GM11168 (cell line): ENCODE data around the gene NWD2.
"Not testable (repeated sequence)": the region's sequence is repeated elsewhere in the genome, so short reads cannot be mapped to it uniquely, and the experiment has no call there.

Experiments used
- in situ Hi-C: fragments of 300-500 bp; cut with MboI; formaldehyde crosslinking; loops from one replicate; pipeline ENCODE4 v1.12.0; 2022; ENCODE audit warnings: low sequenced_read_pairs; ENCODE audit not compliant: unreplicated experiment

NWD2 gene

DNA sequence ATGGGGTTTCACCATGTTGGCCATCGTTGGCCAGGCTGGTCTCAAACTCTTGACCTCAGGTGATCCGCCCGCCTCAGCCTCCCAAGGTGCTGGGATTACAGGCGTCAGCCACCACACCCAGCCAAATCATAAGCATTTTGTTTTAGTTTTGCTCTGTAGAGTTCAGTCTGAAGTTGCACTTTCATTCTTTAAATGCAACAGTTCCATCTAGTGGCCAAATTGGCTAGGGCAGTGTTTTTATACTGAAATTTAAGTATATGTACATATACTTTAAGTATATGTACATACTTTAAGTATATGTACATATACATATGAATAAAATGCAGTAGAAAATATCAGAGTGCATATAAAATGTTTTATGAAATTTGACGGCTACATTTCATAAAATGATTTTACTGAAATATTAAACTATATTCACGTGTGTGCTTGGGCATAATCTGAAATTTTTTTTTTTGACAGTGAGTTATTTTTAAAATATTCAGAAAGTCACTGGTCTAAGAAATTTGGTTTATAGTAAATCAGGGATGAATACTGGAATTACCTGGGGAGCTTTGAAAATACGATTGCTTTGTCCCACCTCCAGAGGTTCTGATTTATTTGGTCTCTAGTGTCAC lies 145.5 kb downstream of the NWD2 start:
- in situ Hi-C loops, result loop anchor here (25.0 kb wide), 1 partner anchor 978 kb away; no protein-coding TSS in a partner anchor

DNA sequence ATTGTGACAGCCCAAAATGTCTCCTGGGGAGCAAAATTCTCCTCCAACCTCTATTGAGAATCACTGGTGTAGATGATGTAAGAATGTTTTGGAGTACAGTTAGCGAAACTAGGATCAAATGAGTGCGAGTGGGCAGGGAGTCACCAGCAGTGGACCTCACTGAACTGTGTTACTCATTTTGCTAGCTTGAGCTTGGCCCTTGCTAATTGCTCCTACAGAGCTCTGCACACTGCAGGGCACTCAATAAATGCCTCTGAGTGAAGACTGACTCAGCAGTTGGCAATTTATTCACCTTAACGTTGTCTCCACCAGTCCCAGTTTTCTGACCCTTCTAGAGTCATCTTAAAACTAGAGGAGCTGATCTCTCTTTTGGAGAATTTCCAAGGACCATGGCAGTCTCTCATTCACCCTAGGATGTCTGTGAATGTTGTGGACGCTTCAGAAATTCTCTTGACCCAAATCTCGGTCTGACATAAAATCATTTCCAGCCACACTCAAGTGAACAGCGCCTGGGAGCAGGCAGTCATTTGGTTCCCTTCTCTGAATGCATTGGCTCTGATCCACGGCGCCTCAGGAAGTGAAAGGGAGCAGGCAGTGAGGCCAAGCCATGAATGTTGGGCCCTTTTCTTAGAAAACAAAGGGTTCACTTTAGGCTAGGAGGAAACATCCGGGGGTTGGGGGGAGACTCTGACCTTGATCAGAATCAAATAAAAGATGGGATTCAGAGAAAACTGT lies 148.1 kb downstream of the NWD2 start:
- in situ Hi-C loops, result loop anchor here (25.0 kb wide), 1 partner anchor 980 kb away; no protein-coding TSS in a partner anchor

DNA sequence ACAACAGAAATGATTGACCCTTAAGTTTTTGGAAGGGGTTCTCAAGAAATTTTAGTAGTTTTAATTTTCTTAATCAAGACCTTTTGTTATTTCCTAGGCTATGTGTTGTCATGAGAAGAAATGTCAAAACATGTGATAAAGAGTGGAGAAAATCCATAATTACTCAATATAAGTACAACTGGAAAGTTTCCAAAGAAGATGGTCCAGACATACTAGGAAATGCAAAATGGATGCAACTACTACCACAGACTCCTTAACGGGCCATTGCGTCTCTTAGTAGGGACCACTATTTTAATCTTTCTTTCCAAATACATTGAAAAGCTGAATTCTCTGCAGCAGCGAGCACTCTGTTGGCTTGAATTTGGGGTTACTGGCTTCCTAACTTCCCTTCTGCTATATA lies 148.8 kb downstream of the NWD2 start:
- in situ Hi-C loops, result loop anchor here (25.0 kb wide), 1 partner anchor 981 kb away; no protein-coding TSS in a partner anchor

DNA sequence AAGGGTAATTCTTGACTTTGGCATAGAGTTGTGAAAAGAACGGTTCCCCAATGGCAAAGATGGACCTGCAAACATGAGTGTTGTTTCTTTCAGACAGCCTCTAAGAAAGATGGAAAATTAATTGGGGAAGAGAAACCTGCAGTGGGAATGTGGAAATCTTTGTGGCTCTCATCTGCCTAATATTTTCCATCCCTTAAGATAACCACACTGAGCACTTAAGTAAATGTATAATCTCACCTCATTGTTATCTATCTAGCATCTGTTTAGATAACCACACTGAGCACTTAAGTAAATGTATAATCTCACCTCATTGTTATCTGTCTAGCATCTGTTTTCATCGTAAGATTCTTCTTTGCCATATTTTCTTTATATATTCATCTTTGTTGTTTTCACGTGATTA lies 149.3 kb downstream of the NWD2 start:
- in situ Hi-C loops, result loop anchor here (25.0 kb wide), 1 partner anchor 982 kb away; no protein-coding TSS in a partner anchor

DNA sequence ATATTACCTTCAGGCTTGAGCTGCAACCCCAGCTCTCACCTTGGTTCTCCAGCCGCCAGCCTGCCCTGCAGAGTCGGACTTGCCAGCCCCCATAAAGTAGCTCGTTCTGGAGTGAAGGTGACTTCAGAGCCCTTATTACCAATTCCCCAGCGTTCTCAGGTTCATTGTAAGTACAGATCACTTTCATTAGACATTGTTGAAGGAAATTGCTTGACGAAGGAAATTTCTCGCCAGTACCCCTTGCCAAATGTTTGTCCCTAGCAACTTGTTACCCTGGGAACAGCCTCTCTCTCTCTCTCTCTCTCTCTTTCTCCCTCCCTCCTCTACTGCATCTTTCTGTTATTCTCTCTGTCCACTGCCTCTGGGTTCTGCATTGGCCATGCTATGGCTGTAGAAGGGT lies 153.0 kb downstream of the NWD2 start:
- in situ Hi-C loops, result loop anchor here (25.0 kb wide), 1 partner anchor 985 kb away; no protein-coding TSS in a partner anchor

GRCh38 chr4:37400241-37400881 lies 155.8 kb downstream of the NWD2 start:
- in situ Hi-C loops, result no loop called here

DNA sequence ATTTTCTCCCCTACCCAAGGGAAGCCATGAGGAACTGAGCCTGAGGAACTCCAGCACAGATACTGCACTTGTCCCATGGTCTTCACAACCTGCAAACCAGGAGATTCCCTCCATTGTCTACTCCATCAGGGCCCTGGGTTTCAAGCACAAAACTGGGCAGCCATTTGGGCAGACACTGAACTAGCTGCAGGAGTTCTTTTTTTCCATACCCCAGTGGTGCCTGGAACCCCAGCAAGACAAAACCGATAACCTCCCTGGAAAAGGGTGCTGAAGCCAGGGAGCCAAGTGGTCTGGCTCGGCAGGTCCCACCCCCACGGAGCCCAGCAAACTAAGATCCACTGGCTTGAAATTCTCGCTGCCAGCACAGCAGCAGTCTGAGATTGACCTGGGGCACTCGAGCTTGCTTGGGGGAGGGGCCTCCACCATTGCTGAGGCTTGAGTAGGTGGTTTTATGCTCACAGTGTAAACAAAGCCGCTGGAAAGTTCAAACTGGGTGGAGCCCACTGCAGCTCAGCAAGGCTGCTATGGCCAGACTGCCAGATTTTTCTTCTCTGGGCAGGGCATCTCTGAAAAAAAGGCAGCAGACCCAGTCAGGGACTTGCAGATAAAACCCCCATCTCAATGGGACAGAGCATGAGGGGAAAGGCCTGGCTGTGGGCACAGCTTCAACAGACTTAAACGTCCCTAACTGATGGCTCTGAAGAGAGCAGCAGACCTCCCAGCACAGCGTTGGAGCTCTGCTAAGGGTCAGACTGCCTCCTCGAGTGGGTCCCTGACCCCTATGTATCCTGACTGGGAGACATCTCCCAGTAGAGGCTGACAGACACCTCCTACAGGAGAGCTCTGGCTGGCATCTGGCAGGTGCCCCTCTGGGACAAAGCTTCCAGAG lies 163.6 kb downstream of the NWD2 start:
- in situ Hi-C loops, result not testable (repeated sequence)

DNA sequence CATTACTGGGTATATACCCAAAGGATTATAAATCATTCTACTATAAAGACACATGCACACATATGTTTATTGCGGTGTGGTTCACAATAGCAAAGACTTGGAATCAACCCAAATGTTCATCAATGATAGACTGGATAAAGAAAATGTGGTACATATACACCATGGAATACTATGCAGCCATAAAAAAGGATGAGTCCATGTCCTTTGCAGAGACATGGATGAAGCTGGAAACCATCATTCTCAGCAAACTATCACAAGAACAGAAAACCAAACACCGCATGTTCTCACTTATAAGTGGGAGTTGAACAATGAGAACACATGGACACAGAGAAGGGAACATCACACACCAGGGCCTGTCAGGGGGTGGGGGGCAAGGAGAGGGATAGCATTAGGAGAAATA lies 169.1 kb downstream of the NWD2 start:
- in situ Hi-C loops, result not testable (repeated sequence)

DNA sequence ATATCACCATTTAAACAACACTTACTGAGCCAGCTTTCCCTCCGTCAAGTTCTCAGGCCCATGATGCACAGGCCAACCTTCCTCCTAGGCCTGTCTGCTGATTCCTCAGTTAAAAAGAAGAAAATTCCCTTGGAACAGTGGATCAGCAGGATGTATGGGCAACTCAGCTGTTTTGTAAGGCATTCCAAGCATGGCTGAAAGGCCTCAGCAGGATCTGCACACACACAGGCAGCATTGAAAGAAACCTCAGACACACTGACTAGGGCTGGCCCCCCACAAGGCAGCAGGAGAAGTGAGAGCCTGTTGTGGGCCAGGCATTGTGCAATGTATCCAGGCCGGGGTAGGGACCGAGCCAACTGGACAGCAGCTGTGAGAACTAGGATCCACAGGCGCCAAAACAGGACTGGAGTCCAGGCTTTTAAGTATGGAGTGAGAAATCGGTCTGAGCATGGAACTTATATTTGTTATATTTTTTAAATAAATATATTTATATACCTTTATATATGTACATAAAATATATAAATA lies 171.4 kb downstream of the NWD2 start:
- in situ Hi-C loops, result no loop called here

- in situ Hi-C loops, result no loop called here
Measured at GRCh38 chr4:37421614-37422013, 177.1 kb downstream of the NWD2 start.

DNA sequence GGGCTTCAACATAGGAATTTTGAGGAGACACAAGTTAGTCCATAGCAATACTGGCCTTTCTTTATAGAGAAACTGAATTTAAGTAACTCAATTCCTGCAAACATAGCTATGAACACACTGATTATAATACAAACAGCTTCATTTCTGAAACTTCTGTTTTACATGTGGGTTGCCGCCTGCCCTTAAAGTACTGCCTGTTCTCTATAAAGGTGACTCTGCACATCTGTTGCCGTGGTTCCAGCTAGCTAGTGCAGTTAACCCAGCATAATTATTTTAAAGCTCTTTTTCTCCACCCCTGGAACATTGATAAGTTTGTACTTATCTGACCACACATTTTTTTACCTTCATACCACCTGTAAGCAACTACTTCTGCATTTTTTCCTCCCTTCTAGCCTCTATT lies 177.6 kb downstream of the NWD2 start:
- in situ Hi-C loops, result no loop called here

DNA sequence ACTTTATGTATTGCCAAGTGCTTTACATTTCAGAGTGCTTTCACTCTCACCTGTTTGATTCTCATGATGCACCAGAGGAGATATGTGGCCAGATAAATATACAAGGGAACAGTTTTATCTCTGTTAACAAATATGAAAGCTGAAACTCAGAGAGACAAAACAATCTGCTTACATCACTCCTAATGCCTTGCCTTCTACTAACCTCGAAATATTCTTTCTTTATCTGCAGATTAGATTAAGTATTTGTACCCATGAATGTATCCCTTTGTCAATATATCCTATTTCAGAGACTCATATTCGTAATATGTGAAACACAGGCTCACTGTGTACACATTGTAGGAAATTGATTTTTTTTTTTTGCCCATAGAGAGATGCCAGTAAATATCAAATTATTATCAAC lies 178.1 kb downstream of the NWD2 start:
- in situ Hi-C loops, result no loop called here

DNA sequence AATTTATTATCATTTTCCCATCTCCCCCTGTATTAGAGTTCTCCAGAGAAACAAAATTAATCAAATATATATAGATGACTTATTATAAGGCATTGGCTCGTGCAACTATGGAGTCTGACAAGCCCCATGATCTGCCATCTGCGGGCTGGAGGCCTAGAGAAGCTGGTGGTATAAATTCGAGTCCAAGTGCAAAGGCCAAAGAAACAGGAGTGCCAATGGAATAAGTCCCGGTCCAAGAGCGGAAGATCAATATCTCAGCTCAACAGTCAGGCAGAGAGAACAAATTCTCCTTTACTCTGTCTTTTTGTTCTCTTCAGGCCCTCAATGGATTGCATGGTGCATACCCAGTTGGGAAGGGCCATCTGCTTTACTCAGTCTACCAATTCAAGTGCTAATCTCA lies 178.8 kb downstream of the NWD2 start:
- in situ Hi-C loops, result no loop called here

DNA sequence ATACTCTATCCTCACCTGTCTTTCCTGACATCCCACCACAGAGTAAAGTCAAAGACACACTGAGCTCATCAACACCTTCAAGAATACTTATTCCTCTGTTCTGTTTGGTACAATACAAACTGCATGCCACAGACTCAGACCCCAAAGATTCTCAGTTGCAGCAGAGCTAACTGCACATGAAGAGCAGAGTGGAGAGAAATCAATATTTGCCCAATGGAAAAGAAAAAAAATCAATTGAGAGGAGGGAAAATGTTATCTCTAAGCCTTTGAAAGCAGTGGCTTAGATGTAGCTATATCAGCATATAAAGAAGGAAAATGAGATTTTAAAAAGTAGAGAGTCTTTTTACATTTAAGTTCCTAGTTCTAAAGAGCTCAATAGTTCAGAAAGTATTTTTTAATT lies 180.2 kb downstream of the NWD2 start:
- in situ Hi-C loops, result no loop called here

GRCh38 chr4:37425857-37426256 lies 181.3 kb downstream of the NWD2 start:
- in situ Hi-C loops, result no loop called here

DNA sequence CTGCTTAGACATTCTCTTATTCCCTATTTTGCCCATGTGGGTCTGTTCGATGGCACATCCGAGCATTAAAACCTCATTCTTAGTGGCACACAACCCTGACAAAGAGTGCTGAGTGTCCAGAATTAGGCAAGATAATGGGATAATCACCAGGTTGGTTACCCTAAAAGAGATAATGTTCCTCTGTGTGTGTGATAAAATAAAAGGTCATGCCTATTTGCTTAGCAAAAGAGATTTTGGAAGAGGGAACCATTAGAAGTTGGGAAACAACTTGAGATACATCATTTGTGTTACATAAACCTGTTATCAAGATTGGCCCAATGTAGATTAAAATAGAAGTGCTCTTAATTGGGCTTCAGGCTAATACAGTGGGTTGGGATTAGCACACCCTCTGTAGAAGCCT lies 182.7 kb downstream of the NWD2 start:
- in situ Hi-C loops, result no loop called here

DNA sequence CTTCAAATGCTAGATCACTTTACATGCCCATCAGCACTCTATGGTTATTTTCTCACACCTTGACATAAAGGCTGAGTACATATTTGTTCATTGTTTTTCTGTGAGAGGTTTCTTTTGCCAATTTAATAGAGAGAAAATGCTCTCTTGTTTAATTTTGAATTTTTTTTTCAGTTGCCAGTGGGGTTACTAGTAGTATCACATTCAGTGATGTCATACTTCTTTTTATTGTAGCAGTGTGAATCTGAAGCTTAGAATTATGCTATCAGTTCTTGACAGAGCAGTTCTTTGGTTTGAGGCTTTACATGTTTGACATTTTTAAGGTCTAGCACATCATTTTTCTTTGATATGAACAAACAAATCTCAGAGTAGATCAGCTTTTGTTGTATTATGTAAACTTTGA lies 185.4 kb downstream of the NWD2 start:
- in situ Hi-C loops, result no loop called here

- in situ Hi-C loops, result no loop called here
Measured at GRCh38 chr4:37430718-37431416, 186.3 kb downstream of the NWD2 start.

- in situ Hi-C loops, result no loop called here
Measured at GRCh38 chr4:37431417-37431743, 186.8 kb downstream of the NWD2 start.

GRCh38 chr4:37434469-37434868 lies 189.9 kb downstream of the NWD2 start:
- in situ Hi-C loops, result no loop called here
